Measurements from ENCODE around the gene ZNF557. TPM values are rescaled to one million over a fixed set of nuclear protein-coding genes. Genes with fewer than 3 reads are reported as not detected.
"Not testable (repeated sequence)": the region's sequence is repeated elsewhere in the genome, so short reads cannot be mapped to it uniquely, and the experiment has no call there.

ZNF557 gene
- total RNA-seq, 1 experiment from 2014 or later = 6.3 TPM

DNA sequence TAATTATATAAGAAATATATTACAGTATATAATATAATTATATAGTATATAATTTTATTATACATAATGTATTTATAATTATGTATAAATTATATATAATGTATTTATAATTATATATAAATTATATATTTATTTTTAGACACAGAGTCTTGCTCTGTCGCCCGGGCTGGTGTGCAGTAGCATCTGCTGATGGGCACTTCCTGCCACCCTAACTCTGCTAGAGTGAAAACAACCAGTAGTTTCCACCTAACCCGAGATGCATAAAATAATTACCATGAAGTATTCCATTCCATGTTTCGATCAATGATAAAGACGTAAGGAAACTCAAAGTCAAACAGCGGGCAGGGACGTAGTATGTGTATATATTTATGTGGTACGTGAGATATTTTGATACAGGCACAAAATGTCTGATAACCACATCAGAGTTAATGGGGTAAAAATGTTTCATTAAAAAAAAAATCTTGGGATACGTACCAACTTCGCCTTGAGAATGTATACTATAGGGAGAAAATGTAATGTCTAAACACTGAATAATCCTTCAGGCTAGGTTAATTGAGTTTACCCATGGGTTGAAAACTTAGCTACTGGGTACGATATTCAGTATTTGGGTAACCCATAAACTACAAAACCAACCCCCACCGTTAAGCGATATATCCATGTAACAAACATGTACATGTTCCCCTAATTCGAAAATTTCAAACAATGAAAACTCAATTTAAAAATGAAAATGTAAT lies 14.7 kb upstream of the ZNF557 start:
- H3K4me1 Mint-ChIP-seq (ENCODE audit: low read depth, unreplicated experiment); H3K9me3 Mint-ChIP-seq (ENCODE audit: low read depth, unreplicated experiment); DNase-seq; H3K27ac Mint-ChIP-seq (ENCODE audit: unreplicated experiment); BruUV-seq (replicated peaks); H3K27me3 Mint-ChIP-seq (ENCODE audit: unreplicated experiment); H3K4me3 Mint-ChIP-seq (ENCODE audit: low read depth, unreplicated experiment); H3K36me3 Mint-ChIP-seq (ENCODE audit: insufficient read depth, unreplicated experiment); CTCF ChIA-PET; intact Hi-C loops (cut with micrococcal nuclease; ENCODE audit: unreplicated experiment): not testable (repeated sequence)

DNA sequence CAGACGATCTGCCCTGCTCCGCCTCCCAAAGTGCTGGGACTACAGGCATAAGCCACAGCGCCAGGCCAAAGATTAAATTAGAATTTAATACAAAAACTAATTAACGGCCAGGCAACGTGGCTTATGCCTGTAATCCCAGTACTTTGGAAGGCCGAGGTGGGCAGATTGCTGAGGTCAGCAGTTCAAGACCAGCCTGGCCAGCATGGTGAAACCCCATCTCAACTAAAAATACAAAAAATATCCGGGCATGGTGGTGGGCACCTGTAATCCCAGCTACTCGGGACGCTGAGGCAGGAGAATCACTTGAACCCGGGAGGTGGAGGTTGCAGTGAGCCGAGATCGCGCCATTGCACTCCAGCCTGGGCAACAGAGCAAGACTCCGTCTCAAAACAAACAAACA lies 13.8 kb upstream of the ZNF557 start:
- H3K27me3 Mint-ChIP-seq (ENCODE audit: unreplicated experiment); BruUV-seq (replicated peaks); H3K27ac Mint-ChIP-seq (ENCODE audit: unreplicated experiment); DNase-seq; CTCF ChIA-PET; H3K36me3 Mint-ChIP-seq (ENCODE audit: insufficient read depth, unreplicated experiment); H3K4me1 Mint-ChIP-seq (ENCODE audit: low read depth, unreplicated experiment); H3K9me3 Mint-ChIP-seq (ENCODE audit: low read depth, unreplicated experiment); intact Hi-C loops (cut with micrococcal nuclease; ENCODE audit: unreplicated experiment); H3K4me3 Mint-ChIP-seq (ENCODE audit: low read depth, unreplicated experiment): not testable (repeated sequence)

DNA sequence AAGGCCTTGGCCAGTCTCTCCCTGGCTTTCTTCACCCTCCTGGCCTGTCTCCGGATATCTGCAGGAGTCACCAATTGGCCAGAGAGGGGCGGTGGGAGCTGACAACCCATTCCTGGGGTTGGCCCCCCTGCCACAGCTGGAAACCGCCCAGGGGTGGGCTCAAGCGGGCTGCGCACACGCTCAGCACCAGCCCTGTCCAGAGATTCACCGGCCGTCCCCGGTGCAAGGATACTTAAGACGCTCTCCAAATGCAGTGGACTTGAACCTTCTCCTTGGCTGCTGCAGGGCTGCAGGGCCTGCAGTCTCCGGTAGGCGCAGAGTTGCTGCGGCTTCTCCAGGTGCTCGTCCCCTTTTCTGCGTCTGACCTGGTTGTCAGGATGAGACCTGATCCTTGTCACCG lies 13.1 kb upstream of the ZNF557 start:
- DNase-seq; H3K9me3 Mint-ChIP-seq (ENCODE audit: low read depth, unreplicated experiment); H3K4me3 Mint-ChIP-seq (ENCODE audit: low read depth, unreplicated experiment); H3K36me3 Mint-ChIP-seq (ENCODE audit: insufficient read depth, unreplicated experiment); H3K4me1 Mint-ChIP-seq (ENCODE audit: low read depth, unreplicated experiment); BruUV-seq (replicated peaks); H3K27ac Mint-ChIP-seq (ENCODE audit: unreplicated experiment); intact Hi-C loops (cut with micrococcal nuclease; ENCODE audit: unreplicated experiment); CTCF ChIA-PET; H3K27me3 Mint-ChIP-seq (ENCODE audit: unreplicated experiment): not testable (repeated sequence)

DNA sequence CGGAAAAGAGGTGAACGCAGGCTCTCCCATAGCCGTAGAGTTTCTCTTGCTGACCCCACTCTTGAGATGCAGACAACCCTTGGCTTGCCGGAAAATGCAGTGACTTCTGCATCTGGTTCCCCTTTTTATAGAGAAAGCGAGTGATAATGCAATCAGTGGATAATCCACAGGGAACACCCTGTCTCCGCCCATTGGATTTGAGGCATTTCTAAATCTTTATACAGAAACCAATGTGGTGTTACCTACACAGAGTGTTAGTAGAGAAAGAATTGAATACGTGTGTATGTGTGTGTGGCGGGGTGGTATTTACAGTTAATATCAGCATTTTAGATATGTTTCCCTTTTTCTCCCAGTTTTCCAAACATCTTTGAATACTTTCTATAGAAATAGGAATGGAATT lies 10.9 kb upstream of the ZNF557 start, which contains the start of gene MBD3L3:
Gene MBD3L3 (minus strand): TSS at position 101 of the 400 bp plus-strand sequence. CDS start 71 bp downstream, at position 30.
- intact Hi-C loops (cut with micrococcal nuclease; ENCODE audit: unreplicated experiment); H3K27ac Mint-ChIP-seq (ENCODE audit: unreplicated experiment); H3K4me1 Mint-ChIP-seq (ENCODE audit: low read depth, unreplicated experiment); H3K9me3 Mint-ChIP-seq (ENCODE audit: low read depth, unreplicated experiment); BruUV-seq (replicated peaks); CTCF ChIA-PET; H3K36me3 Mint-ChIP-seq (ENCODE audit: insufficient read depth, unreplicated experiment); H3K27me3 Mint-ChIP-seq (ENCODE audit: unreplicated experiment); H3K4me3 Mint-ChIP-seq (ENCODE audit: low read depth, unreplicated experiment); DNase-seq: not testable (repeated sequence)

DNA sequence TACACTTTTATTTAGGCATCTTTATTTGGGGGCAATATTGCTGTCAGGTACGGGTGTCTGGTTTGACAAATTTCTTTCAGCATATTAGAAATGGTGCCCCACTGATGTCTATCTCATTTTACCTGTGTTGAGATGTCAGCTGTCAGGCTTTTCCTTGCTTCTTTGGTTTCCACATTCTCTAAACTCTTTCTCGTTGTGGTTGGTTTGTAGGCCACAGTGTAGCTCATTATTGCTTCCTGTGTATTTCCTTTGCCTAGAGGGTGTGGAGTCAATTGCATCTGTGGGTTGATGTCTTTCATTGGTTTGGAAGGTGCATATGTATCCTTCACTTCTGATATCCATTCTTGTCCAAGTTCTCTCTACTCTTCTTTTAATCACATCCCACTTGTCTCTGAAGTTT lies 9.5 kb upstream of the ZNF557 start:
- CTCF ChIA-PET; H3K36me3 Mint-ChIP-seq (ENCODE audit: insufficient read depth, unreplicated experiment); H3K9me3 Mint-ChIP-seq (ENCODE audit: low read depth, unreplicated experiment); H3K4me1 Mint-ChIP-seq (ENCODE audit: low read depth, unreplicated experiment); H3K27ac Mint-ChIP-seq (ENCODE audit: unreplicated experiment); DNase-seq; BruUV-seq (replicated peaks); H3K4me3 Mint-ChIP-seq (ENCODE audit: low read depth, unreplicated experiment); intact Hi-C loops (cut with micrococcal nuclease; ENCODE audit: unreplicated experiment); H3K27me3 Mint-ChIP-seq (ENCODE audit: unreplicated experiment): not testable (repeated sequence)

DNA sequence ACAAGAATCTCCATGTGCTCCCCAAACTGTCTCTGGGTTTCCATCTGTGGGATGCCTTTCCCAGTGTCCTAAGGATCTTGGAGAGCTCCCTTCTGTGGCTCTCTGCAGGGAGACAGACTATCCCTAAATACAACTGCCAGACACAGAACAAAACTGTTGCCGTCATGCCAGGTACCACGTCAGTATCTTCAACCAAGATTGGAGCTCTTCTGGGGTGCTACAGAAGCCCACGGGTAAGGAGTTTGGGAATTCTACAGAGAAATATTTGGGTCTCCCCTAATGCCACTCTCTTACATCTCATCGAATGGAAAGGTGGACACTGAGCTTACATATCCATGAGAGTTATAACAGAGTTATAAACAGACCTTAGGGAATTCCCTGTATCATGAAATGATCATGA lies 6.2 kb upstream of the ZNF557 start:
- no peaks in the 10 kb centered on the region for H3K27me3 Mint-ChIP-seq (ENCODE audit: unreplicated experiment)
- TF ChIP-seq, protein P1, sequence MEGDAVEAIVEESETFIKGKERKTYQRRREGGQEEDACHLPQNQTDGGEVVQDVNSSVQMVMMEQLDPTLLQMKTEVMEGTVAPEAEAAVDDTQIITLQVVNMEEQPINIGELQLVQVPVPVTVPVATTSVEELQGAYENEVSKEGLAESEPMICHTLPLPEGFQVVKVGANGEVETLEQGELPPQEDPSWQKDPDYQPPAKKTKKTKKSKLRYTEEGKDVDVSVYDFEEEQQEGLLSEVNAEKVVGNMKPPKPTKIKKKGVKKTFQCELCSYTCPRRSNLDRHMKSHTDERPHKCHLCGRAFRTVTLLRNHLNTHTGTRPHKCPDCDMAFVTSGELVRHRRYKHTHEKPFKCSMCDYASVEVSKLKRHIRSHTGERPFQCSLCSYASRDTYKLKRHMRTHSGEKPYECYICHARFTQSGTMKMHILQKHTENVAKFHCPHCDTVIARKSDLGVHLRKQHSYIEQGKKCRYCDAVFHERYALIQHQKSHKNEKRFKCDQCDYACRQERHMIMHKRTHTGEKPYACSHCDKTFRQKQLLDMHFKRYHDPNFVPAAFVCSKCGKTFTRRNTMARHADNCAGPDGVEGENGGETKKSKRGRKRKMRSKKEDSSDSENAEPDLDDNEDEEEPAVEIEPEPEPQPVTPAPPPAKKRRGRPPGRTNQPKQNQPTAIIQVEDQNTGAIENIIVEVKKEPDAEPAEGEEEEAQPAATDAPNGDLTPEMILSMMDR (IDR thresholded peaks at IDR 0.05; ENCODE audit: unreplicated experiment) = no peak
- no peaks in the 10 kb centered on the region for H3K36me3 Mint-ChIP-seq (ENCODE audit: insufficient read depth, unreplicated experiment)
- CTCF ChIA-PET = no interaction called here
- intact Hi-C loops (cut with micrococcal nuclease; ENCODE audit: unreplicated experiment) = no loop called here
- BruUV-seq (replicated peaks) = no TSS peak
- no peak overlapping the region for H3K27ac Mint-ChIP-seq (ENCODE audit: unreplicated experiment)
- H3K4me3 Mint-ChIP-seq (ENCODE audit: low read depth, unreplicated experiment) = no peak overlapping the region
- H3K9me3 Mint-ChIP-seq (ENCODE audit: low read depth, unreplicated experiment) = peaks cover 3% of the 10 kb centered on the region
- no peak for DNase-seq
- no peaks in the 10 kb centered on the region for H3K4me1 Mint-ChIP-seq (ENCODE audit: low read depth, unreplicated experiment)

Data from Calu3 (cell line).